Measurements from ENCODE around the gene PSME4. TPM values are rescaled to one million over a fixed set of nuclear protein-coding genes. Genes with fewer than 3 reads are reported as not detected.

PSME4 gene
- total RNA-seq: 10 to 100 TPM; 44.3 to 61.4 TPM

GRCh38 chr2:53970724-53971602 lies at the start of gene PSME4:
Gene PSME4 (minus strand): TSS chr2:53970993. CDS start chr2:53970784, 209 bp downstream.
- Histone ChIP-seq H3K4me3 (peak within 1 kb of the TSS; percentile 71 to 95), H3K4me1 (peaks cover 0 to 45% of the 10 kb centered on the region in 2 donors), H3K36me3 (peaks cover 10% of the 10 kb centered on the region), H3K27ac (peak within 1 kb of the TSS; percentile 95 to 99), H3K9me3 (no peaks in the 10 kb centered on the region), H3K27me3 (no peaks in the 10 kb centered on the region)
- DNase-seq (ENCODE audit: low spot score): peak; percentile 93
- no peak for TF ChIP-seq CTCF (IDR thresholded peaks at IDR 0.05)

GRCh38 chr2:54015798-54016699 lies 45.3 kb upstream of the PSME4 start:
- Histone ChIP-seq H3K36me3 (no peaks in the 10 kb centered on the region), H3K27me3 (no peaks in the 10 kb centered on the region), H3K4me3 (no peak overlapping the region), H3K9me3 (peaks cover 0 to 8% of the 10 kb centered on the region in 2 donors), H3K4me1 (peaks cover 0 to 10% of the 10 kb centered on the region in 2 donors), H3K27ac (peak overlapping the region in 1 of 2 donors; percentile 1)
- DNase-seq (ENCODE audit: low spot score): no peak
- no peak for TF ChIP-seq CTCF (IDR thresholded peaks at IDR 0.05)

GRCh38 chr2:54013996-54014395 lies 43.2 kb upstream of the PSME4 start:
- H3K4me1 ChIP-seq: peaks cover 0 to 10% of the 10 kb centered on the region in 2 donors
- H3K9me3 ChIP-seq: no peaks in the 10 kb centered on the region
- H3K4me3 ChIP-seq: no peak overlapping the region
- no peaks in the 10 kb centered on the region for H3K36me3 ChIP-seq
- no peak overlapping the region for H3K27ac ChIP-seq
- no peak for DNase-seq (ENCODE audit: low spot score)
- no peaks in the 10 kb centered on the region for H3K27me3 ChIP-seq
- TF ChIP-seq CTCF (IDR thresholded peaks at IDR 0.05): no peak

GRCh38 chr2:54012538-54013141 lies 41.8 kb upstream of the PSME4 start:
- Histone ChIP-seq H3K27ac (no peak overlapping the region), H3K4me3 (no peak overlapping the region), H3K4me1 (peaks cover 0 to 10% of the 10 kb centered on the region in 2 donors), H3K27me3 (no peaks in the 10 kb centered on the region), H3K9me3 (no peaks in the 10 kb centered on the region), H3K36me3 (no peaks in the 10 kb centered on the region)
- TF ChIP-seq CTCF (IDR thresholded peaks at IDR 0.05): no peak
- DNase-seq (ENCODE audit: low spot score): no peak

GRCh38 chr2:54009549-54009948 lies 38.8 kb upstream of the PSME4 start:
- Histone ChIP-seq H3K27ac (no peak overlapping the region), H3K4me1 (no peaks in the 10 kb centered on the region), H3K9me3 (no peaks in the 10 kb centered on the region), H3K27me3 (no peaks in the 10 kb centered on the region), H3K36me3 (no peaks in the 10 kb centered on the region), H3K4me3 (no peak overlapping the region)
- TF ChIP-seq CTCF (IDR thresholded peaks at IDR 0.05): no peak
- DNase-seq (ENCODE audit: low spot score): no peak

Data from right atrium auricular region (tissue), 2 donors.